HEK293 (cell line): ENCODE data around the gene FBXL15.

ENCODE experiments used
- CTCF ChIA-PET: fragments of 350-600 bp; formaldehyde crosslinking; extraction: SDS; loops from one replicate; lab custom pipeline; 2021; ENCODE audit warnings: antibody characterized with exemption; lab: Yijun Ruan, JAX
- POLR2A ChIA-PET: fragments of 300-600 bp; formaldehyde crosslinking; extraction: SDS; loops from one replicate; lab custom pipeline; 2020; ENCODE audit warnings: antibody characterized with exemption, inconsistent platforms; lab: Yijun Ruan, JAX
- H3K27ac ChIP-seq: fragments of 200-500 bp; sonication (Bioruptor generic); 2 replicates; pipeline ENCODE4 v1.5.1; 2014; ENCODE audit warnings: low read depth, low read length, control low read depth, inconsistent platforms; ENCODE audit errors: extremely low read depth
- H3K36me3 ChIP-seq, 2 experiments: fragments of 200-500 bp in 1 of 2; sonication (Bioruptor generic) in 1 of 2; 1 replicate in 1 of 2; 2 replicates in 1 of 2; pipeline ENCODE4 v1.5.1; 2014 to 2017; ENCODE audit warnings: inconsistent platforms in 2 of 2, low read length in 2 of 2; ENCODE audit not compliant: control insufficient read depth in 2 of 2, insufficient read depth in 1 of 2
- H3K4me1 ChIP-seq: fragments of 200-500 bp; sonication (Bioruptor generic); 2 replicates; pipeline ENCODE4 v1.5.1; 2014; ENCODE audit warnings: mild to moderate bottlenecking, low read length, inconsistent platforms; ENCODE audit not compliant: control insufficient read depth, insufficient read depth
- H3K4me3 ChIP-seq: 2 replicates; pipeline ENCODE4 v1.5.1; 2011; ENCODE audit warnings: low read depth, mild to moderate bottlenecking, control low read depth, low read length, moderate library complexity
- H3K9me3 ChIP-seq: fragments of 200-500 bp; sonication (Bioruptor generic); 2 replicates; pipeline ENCODE4 v1.5.1; 2014; ENCODE audit warnings: low read depth, low read length, inconsistent platforms; ENCODE audit not compliant: control insufficient read depth, insufficient read depth
- FEZF1 ChIP-seq: fragments of 450-650 bp; formaldehyde crosslinking; IDR thresholded peaks from 2 replicates; pipeline ENCODE4 v1.5.1; 2016; ENCODE audit warnings: missing biosample characterization, missing genetic modification characterization
- KLF9 ChIP-seq: fragments of 450-650 bp; formaldehyde crosslinking; IDR thresholded peaks from 2 replicates; pipeline ENCODE4 v1.5.1; 2016; ENCODE audit warnings: missing biosample characterization, missing genetic modification characterization, low read depth
- MEIS1 ChIP-seq: sonication (generic); formaldehyde crosslinking; IDR thresholded peaks from 2 replicates; pipeline ENCODE4 v1.8.1; 2022; ENCODE audit warnings: missing genetic modification reagents, mild to moderate bottlenecking, borderline replicate concordance
- OSR2 ChIP-seq: fragments of 450-650 bp; formaldehyde crosslinking; IDR thresholded peaks from 2 replicates; pipeline ENCODE4 v1.5.1; 2016; ENCODE audit warnings: missing biosample characterization, missing genetic modification characterization
- TRIM28 ChIP-seq: IDR thresholded peaks from 2 replicates; pipeline ENCODE4 v1.6.1; 2011; ENCODE audit warnings: low read length, control low read depth, borderline replicate concordance
- ZBTB21 ChIP-seq: fragments of 450-650 bp; formaldehyde crosslinking; IDR thresholded peaks from 2 replicates; pipeline ENCODE4 v1.5.1; 2017; ENCODE audit warnings: missing biosample characterization, missing genetic modification characterization
- ZBTB48 ChIP-seq: fragments of 450-650 bp; formaldehyde crosslinking; IDR thresholded peaks from 2 replicates; pipeline ENCODE4 v1.5.1; 2016; ENCODE audit warnings: missing biosample characterization, missing genetic modification characterization
- ZIC2 ChIP-seq: fragments of 450-650 bp; formaldehyde crosslinking; IDR thresholded peaks from 2 replicates; pipeline ENCODE4 v1.5.1; 2016; ENCODE audit warnings: missing biosample characterization, missing genetic modification characterization
- ZNF132 ChIP-seq: fragments of 450-650 bp; formaldehyde crosslinking; IDR thresholded peaks from 2 replicates; pipeline ENCODE4 v1.5.1; 2017; ENCODE audit warnings: missing biosample characterization, missing genetic modification characterization, borderline replicate concordance
- ZNF146 ChIP-seq: fragments of 450-650 bp; formaldehyde crosslinking; IDR thresholded peaks from 2 replicates; pipeline ENCODE4 v1.5.1; 2016; ENCODE audit warnings: missing biosample characterization, missing genetic modification characterization
- ZNF221 ChIP-seq: fragments of 450-650 bp; formaldehyde crosslinking; IDR thresholded peaks from 2 replicates; pipeline ENCODE4 v1.5.1; 2017; ENCODE audit warnings: missing biosample characterization, missing genetic modification characterization, borderline replicate concordance
- ZNF335 ChIP-seq: fragments of 450-650 bp; formaldehyde crosslinking; conservative IDR thresholded peaks from 2 replicates; pipeline ENCODE4 v1.5.1; 2016; ENCODE audit warnings: missing biosample characterization, missing genetic modification characterization
- ZNF341 ChIP-seq: fragments of 450-650 bp; formaldehyde crosslinking; IDR thresholded peaks from 2 replicates; pipeline ENCODE4; 2016; ENCODE audit warnings: low read depth, missing biosample characterization, missing genetic modification characterization
- ZNF48 ChIP-seq: fragments of 450-650 bp; formaldehyde crosslinking; IDR thresholded peaks from 2 replicates; pipeline ENCODE4 v1.5.1; 2016; ENCODE audit warnings: missing biosample characterization, missing genetic modification characterization
- ZNF560 ChIP-seq: fragments of 450-650 bp; formaldehyde crosslinking; IDR thresholded peaks from 2 replicates; pipeline ENCODE4 v1.5.1; 2017; ENCODE audit warnings: missing biosample characterization, missing genetic modification characterization, borderline replicate concordance
- ZNF792 ChIP-seq: fragments of 450-650 bp; formaldehyde crosslinking; IDR thresholded peaks from 2 replicates; pipeline ENCODE4 v1.5.1; 2016; ENCODE audit warnings: missing biosample characterization, missing genetic modification characterization
- ZSCAN16 ChIP-seq: fragments of 450-650 bp; formaldehyde crosslinking; IDR thresholded peaks from 2 replicates; pipeline ENCODE4 v1.5.1; 2016; ENCODE audit warnings: missing biosample characterization, missing genetic modification characterization
- ZXDB ChIP-seq: fragments of 450-650 bp; formaldehyde crosslinking; IDR thresholded peaks from 2 replicates; pipeline ENCODE4 v1.5.1; 2016; ENCODE audit warnings: missing biosample characterization, missing genetic modification characterization
- TF ChIP-seq, protein P1 (sequence below): fragments of 450-650 bp; formaldehyde crosslinking; IDR thresholded peaks from 2 replicates; pipeline ENCODE4 v1.5.1; 2017; ENCODE audit warnings: missing biosample characterization, missing genetic modification characterization
- TF ChIP-seq, protein P2 (sequence below): fragments of 450-650 bp; formaldehyde crosslinking; IDR thresholded peaks from 2 replicates; pipeline ENCODE4 v1.5.1; 2016; ENCODE audit warnings: missing biosample characterization, missing genetic modification characterization
- TF ChIP-seq, protein P3 (sequence below): fragments of 450-650 bp; formaldehyde crosslinking; IDR thresholded peaks from 2 replicates; pipeline ENCODE4 v1.5.1; 2017; ENCODE audit warnings: missing biosample characterization, missing genetic modification characterization
- TF ChIP-seq, protein P4 (sequence below): fragments of 450-650 bp; formaldehyde crosslinking; IDR thresholded peaks from 2 replicates; pipeline ENCODE4 v1.5.1; 2017; ENCODE audit warnings: missing biosample characterization, missing genetic modification characterization
- TF ChIP-seq, protein P5 (sequence below): fragments of 450-650 bp; formaldehyde crosslinking; IDR thresholded peaks from 2 replicates; pipeline ENCODE4 v1.5.1; 2016; ENCODE audit warnings: missing biosample characterization, missing genetic modification characterization
- TF ChIP-seq, protein P6 (sequence below): fragments of 450-650 bp; formaldehyde crosslinking; IDR thresholded peaks from 2 replicates; pipeline ENCODE4 v1.5.1; 2016; ENCODE audit warnings: missing biosample characterization, missing genetic modification characterization, borderline replicate concordance
- TF ChIP-seq, protein P7 (sequence below): fragments of 450-650 bp; formaldehyde crosslinking; IDR thresholded peaks from 2 replicates; pipeline ENCODE4 v1.5.1; 2016; ENCODE audit warnings: missing biosample characterization, missing genetic modification characterization

FBXL15 gene

DNA sequence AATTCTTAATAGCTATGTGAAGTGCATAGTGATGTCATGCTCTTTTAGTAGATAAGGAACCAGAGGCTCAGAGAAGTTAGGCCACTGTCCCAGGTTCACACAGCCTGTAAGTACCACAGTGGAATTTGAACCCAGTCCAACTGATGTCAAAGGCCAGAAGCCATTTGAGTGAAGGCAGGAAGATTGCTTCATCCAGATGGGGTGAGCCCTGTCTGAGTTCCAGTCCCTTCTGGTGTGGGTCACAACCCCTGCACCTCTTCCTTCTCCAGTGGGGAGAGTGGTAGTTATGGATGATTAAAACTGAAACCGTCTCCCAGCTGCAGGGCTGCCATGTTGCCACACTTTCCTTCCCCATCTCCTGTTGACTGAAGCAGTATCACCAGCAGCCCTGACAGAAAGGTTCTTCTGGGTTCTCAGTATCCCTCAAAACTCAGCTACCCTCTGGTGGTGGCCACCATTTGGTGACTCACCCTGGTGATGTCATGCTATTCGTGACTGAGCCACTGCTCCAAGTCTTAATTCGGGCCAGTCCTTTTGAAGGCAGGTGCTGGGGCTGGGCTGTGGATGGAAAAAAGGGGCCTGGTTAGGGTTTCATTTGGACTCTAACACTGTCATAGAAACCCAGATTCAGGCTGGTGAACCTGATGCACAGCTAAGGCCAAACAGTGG lies 32.2 kb downstream of the FBXL15 start:
- CTCF ChIA-PET: interaction anchor here (0.6 to 1.2 kb wide), 8 partner anchors 9 to 282 kb away, joined by 3 to 5 read pairs (median 3); partner anchors contain the start of genes ACTR1A and FBXL15
- H3K27ac ChIP-seq: no peak overlapping the region; the same call in 1 of the 2 replicates
- TF ChIP-seq ZNF560 (tag by site-specific recombination): no peak
- TF ChIP-seq, protein P1, sequence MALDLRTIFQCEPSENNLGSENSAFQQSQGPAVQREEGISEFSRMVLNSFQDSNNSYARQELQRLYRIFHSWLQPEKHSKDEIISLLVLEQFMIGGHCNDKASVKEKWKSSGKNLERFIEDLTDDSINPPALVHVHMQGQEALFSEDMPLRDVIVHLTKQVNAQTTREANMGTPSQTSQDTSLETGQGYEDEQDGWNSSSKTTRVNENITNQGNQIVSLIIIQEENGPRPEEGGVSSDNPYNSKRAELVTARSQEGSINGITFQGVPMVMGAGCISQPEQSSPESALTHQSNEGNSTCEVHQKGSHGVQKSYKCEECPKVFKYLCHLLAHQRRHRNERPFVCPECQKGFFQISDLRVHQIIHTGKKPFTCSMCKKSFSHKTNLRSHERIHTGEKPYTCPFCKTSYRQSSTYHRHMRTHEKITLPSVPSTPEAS (tag by site-specific recombination): no peak
- TF ChIP-seq ZNF341 (tag by site-specific recombination): no peak
- no peak for TF ChIP-seq ZNF792 (tag by site-specific recombination)
- no peak for TF ChIP-seq ZNF221 (tag by site-specific recombination)
- TF ChIP-seq, protein P2, sequence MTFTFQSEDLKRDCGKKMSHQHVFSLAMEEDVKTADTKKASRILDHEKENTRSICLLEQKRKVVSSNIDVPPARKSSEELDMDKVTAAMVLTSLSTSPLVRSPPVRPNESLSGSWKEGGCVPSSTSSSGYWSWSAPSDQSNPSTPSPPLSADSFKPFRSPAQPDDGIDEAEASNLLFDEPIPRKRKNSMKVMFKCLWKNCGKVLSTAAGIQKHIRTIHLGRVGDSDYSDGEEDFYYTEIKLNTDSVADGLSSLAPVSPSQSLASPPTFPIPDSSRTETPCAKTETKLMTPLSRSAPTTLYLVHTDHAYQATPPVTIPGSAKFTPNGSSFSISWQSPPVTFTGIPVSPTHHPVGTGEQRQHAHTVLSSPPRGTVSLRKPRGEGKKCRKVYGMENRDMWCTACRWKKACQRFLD (tag by site-specific recombination): no peak
- TF ChIP-seq ZNF132: no peak
- no peak for TF ChIP-seq ZIC2 (tag by site-specific recombination)
- no peak for TF ChIP-seq ZNF335
- peak; percentile 71; the same call in 1 of the 2 replicates for TF ChIP-seq OSR2 (tag by site-specific recombination)
- TF ChIP-seq, protein P3, sequence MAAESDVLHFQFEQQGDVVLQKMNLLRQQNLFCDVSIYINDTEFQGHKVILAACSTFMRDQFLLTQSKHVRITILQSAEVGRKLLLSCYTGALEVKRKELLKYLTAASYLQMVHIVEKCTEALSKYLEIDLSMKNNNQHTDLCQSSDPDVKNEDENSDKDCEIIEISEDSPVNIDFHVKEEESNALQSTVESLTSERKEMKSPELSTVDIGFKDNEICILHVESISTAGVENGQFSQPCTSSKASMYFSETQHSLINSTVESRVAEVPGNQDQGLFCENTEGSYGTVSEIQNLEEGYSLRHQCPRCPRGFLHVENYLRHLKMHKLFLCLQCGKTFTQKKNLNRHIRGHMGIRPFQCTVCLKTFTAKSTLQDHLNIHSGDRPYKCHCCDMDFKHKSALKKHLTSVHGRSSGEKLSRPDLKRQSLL (tag by site-specific recombination): peak; percentile 66
- TF ChIP-seq MEIS1 (CRISPR knock-in tag): no peak
- TF ChIP-seq, protein P4, sequence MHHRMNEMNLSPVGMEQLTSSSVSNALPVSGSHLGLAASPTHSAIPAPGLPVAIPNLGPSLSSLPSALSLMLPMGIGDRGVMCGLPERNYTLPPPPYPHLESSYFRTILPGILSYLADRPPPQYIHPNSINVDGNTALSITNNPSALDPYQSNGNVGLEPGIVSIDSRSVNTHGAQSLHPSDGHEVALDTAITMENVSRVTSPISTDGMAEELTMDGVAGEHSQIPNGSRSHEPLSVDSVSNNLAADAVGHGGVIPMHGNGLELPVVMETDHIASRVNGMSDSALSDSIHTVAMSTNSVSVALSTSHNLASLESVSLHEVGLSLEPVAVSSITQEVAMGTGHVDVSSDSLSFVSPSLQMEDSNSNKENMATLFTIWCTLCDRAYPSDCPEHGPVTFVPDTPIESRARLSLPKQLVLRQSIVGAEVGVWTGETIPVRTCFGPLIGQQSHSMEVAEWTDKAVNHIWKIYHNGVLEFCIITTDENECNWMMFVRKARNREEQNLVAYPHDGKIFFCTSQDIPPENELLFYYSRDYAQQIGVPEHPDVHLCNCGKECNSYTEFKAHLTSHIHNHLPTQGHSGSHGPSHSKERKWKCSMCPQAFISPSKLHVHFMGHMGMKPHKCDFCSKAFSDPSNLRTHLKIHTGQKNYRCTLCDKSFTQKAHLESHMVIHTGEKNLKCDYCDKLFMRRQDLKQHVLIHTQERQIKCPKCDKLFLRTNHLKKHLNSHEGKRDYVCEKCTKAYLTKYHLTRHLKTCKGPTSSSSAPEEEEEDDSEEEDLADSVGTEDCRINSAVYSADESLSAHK (tag by site-specific recombination): peak; percentile 36; the same call in 1 of the 2 replicates
- no peak for TF ChIP-seq KLF9 (tag by site-specific recombination)
- TF ChIP-seq ZBTB48 (tag by site-specific recombination): peak; percentile 45
- TF ChIP-seq TRIM28: no peak
- TF ChIP-seq, protein P5, sequence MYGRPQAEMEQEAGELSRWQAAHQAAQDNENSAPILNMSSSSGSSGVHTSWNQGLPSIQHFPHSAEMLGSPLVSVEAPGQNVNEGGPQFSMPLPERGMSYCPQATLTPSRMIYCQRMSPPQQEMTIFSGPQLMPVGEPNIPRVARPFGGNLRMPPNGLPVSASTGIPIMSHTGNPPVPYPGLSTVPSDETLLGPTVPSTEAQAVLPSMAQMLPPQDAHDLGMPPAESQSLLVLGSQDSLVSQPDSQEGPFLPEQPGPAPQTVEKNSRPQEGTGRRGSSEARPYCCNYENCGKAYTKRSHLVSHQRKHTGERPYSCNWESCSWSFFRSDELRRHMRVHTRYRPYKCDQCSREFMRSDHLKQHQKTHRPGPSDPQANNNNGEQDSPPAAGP (tag by site-specific recombination): peak; percentile 87
- peak; percentile 64 for TF ChIP-seq ZXDB (tag by site-specific recombination)
- TF ChIP-seq, protein P6, sequence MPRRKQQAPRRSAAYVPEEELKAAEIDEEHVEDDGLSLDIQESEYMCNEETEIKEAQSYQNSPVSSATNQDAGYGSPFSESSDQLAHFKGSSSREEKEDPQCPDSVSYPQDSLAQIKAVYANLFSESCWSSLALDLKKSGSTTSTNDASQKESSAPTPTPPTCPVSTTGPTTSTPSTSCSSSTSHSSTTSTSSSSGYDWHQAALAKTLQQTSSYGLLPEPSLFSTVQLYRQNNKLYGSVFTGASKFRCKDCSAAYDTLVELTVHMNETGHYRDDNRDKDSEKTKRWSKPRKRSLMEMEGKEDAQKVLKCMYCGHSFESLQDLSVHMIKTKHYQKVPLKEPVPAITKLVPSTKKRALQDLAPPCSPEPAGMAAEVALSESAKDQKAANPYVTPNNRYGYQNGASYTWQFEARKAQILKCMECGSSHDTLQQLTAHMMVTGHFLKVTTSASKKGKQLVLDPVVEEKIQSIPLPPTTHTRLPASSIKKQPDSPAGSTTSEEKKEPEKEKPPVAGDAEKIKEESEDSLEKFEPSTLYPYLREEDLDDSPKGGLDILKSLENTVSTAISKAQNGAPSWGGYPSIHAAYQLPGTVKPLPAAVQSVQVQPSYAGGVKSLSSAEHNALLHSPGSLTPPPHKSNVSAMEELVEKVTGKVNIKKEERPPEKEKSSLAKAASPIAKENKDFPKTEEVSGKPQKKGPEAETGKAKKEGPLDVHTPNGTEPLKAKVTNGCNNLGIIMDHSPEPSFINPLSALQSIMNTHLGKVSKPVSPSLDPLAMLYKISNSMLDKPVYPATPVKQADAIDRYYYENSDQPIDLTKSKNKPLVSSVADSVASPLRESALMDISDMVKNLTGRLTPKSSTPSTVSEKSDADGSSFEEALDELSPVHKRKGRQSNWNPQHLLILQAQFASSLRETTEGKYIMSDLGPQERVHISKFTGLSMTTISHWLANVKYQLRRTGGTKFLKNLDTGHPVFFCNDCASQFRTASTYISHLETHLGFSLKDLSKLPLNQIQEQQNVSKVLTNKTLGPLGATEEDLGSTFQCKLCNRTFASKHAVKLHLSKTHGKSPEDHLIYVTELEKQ (tag by site-specific recombination): no peak; the same call in 1 of the 2 replicates
- TF ChIP-seq FEZF1: no peak
- no peak for TF ChIP-seq ZSCAN16 (tag by site-specific recombination)
- TF ChIP-seq, protein P7, sequence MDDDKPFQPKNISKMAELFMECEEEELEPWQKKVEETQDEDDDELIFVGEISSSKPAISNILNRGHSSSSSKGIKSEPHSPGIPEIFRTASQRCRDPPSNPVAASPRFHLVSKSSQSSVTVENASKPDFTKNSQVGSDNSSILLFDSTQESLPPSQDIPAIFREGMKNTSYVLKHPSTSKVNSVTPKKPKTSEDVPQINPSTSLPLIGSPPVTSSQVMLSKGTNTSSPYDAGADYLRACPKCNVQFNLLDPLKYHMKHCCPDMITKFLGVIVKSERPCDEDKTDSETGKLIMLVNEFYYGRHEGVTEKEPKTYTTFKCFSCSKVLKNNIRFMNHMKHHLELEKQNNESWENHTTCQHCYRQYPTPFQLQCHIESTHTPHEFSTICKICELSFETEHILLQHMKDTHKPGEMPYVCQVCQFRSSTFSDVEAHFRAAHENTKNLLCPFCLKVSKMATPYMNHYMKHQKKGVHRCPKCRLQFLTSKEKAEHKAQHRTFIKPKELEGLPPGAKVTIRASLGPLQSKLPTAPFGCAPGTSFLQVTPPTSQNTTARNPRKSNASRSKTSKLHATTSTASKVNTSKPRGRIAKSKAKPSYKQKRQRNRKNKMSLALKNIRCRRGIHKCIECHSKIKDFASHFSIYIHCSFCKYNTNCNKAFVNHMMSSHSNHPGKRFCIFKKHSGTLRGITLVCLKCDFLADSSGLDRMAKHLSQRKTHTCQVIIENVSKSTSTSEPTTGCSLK (tag by site-specific recombination): no peak
- peak; percentile 94 for TF ChIP-seq ZBTB21 (tag by site-specific recombination)
- no peak for TF ChIP-seq ZNF48 (tag by site-specific recombination)
- no peak for TF ChIP-seq ZNF146

More for the DNA sequence above, 32.2 kb downstream of the FBXL15 start:
- Histone ChIP-seq H3K4me1 (peaks cover 5% of the 10 kb centered on the region), H3K4me3 (no peak overlapping the region), H3K36me3 (peaks cover 14 to 36% of the 10 kb centered on the region in 2 experiments; a peak in 2 of 3 replicates), H3K9me3 (no peaks in the 10 kb centered on the region)
- POLR2A ChIA-PET: interaction anchor here (0.6 to 5.3 kb wide), 7 partner anchors 8 to 58 kb away, joined by 3 to 60 read pairs (median 7); partner anchors contain the start of genes CUEDC2 and NFKB2
